ENCODE data around the gene PSTPIP2. TPM values are rescaled to one million over a fixed set of nuclear protein-coding genes. Genes with fewer than 3 reads are reported as not detected.

PSTPIP2 gene
- total and polyA plus RNA-seq, 2 donors (not counting 1 experiment from before 2014, with no cell fraction given), result 0.42 to 0.76 TPM

DNA sequence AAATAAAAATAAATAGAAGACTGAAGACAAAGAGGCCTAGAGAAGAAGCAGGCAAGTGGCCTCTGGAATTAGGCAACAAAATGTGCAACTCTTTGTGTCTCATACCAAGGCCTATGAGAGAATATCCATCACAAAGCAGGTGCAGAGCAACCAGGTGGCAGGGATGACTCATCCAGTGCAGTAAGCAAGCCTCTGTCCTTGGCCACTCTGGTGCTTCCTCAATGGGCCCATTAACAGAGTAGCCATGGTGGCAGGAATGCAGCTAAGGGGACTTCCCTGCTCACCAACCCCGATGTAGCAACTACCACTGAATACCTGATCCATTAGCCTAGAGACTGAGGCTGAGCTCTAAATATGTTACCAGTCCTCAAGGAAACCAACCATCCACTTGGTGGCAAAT lies 94.0 kb downstream of the PSTPIP2 start:
- DNase-seq (no peak), ATAC-seq (ENCODE audit: low read depth) (no peak)
- intact Hi-C loops (cut with micrococcal nuclease), result no loop called here
- ChIA-PET CTCF (no interaction called here), POLR2A (no interaction called here)
- no peak overlapping the region for H3K4me3 ChIP-seq (ENCODE audit: control extremely low read depth in 1 of 5, extremely low read depth in 1 of 5, insufficient read depth in 1 of 5, low read depth in 2 of 5, low read length in 4 of 5)
- no peaks in the 10 kb centered on the region for H3K79me2 ChIP-seq (ENCODE audit: control insufficient read depth, insufficient read depth, low read length)
- no peak overlapping the region for H3K4me3 Mint-ChIP-seq
- no peaks in the 10 kb centered on the region for H3K27me3 ChIP-seq (replicated peaks in 1 of 4; ENCODE audit: control extremely low read depth in 1 of 4, control insufficient read depth in 3 of 4, insufficient read depth in 4 of 4, low read length in 3 of 4)
- WGBS (ENCODE audit: insufficient coverage), result 100% methylated on average over 1 of the region's 1 CpG
- no peaks in the 10 kb centered on the region for H3K27me3 Mint-ChIP-seq
- H3K36me3 ChIP-seq (replicated peaks in 1 of 2; ENCODE audit: control extremely low read depth in 1 of 2, control insufficient read depth in 1 of 2, extremely low read depth in 1 of 2, insufficient read depth in 2 of 2, low read length in 1 of 2), result no peaks in the 10 kb centered on the region
- H3K4me1 Mint-ChIP-seq, result peaks cover 3% of the 10 kb centered on the region
- H3K27ac Mint-ChIP-seq, result no peak overlapping the region
- H3K9me3 Mint-ChIP-seq (ENCODE audit: insufficient read depth), result no peaks in the 10 kb centered on the region
- H3K4me1 ChIP-seq (ENCODE audit: control insufficient read depth in 2 of 2, insufficient read depth in 2 of 2, low read length in 2 of 2), result no peaks in the 10 kb centered on the region
- H3K9ac ChIP-seq (ENCODE audit: low read length), result no peak overlapping the region
- no peaks in the 10 kb centered on the region for H3K9me3 ChIP-seq (ENCODE audit: control extremely low read depth in 1 of 3, control insufficient read depth in 2 of 3, insufficient read depth in 1 of 3, low read length in 2 of 3)
- TF ChIP-seq EZH2 (IDR thresholded peaks at IDR 0.05; ENCODE audit: borderline replicate concordance, insufficient read depth, low read depth, low read length, poor library complexity, severe bottlenecking) (no peak), CTCF (IDR thresholded peaks at IDR 0.05) (no peak)
- no peak overlapping the region for H3K4me2 ChIP-seq (replicated peaks; ENCODE audit: low read depth, low read length, poor library complexity, severe bottlenecking)
- H2AFZ ChIP-seq (ENCODE audit: insufficient read depth, low read depth, low read length, poor library complexity, severe bottlenecking), result no peak overlapping the region
- no peak overlapping the region for H3K27ac ChIP-seq (ENCODE audit: low read length in 2 of 2)
- no peaks in the 10 kb centered on the region for H4K20me1 ChIP-seq (ENCODE audit: control insufficient read depth, insufficient read depth, low read length, poor library complexity, severe bottlenecking)

GRCh38 chr18:45976974-45977373 lies 95.1 kb downstream of the PSTPIP2 start:
- H3K27me3 Mint-ChIP-seq, result no peaks in the 10 kb centered on the region
- ATAC-seq (ENCODE audit: low read depth) (no peak), DNase-seq (no peak)
- no peak overlapping the region for H3K4me3 Mint-ChIP-seq
- ChIA-PET POLR2A (no interaction called here), CTCF (interaction anchor here (1.6 to 1.8 kb wide), 2 partner anchors 96 to 312 kb away, joined by 3 to 7 read pairs; no protein-coding TSS in a partner anchor)
- H3K36me3 ChIP-seq (replicated peaks in 1 of 2; ENCODE audit: control extremely low read depth in 1 of 2, control insufficient read depth in 1 of 2, extremely low read depth in 1 of 2, insufficient read depth in 2 of 2, low read length in 1 of 2), result no peaks in the 10 kb centered on the region
- no peaks in the 10 kb centered on the region for H3K27me3 ChIP-seq (replicated peaks in 1 of 4; ENCODE audit: control extremely low read depth in 1 of 4, control insufficient read depth in 3 of 4, insufficient read depth in 4 of 4, low read length in 3 of 4)
- H3K9me3 Mint-ChIP-seq (ENCODE audit: insufficient read depth), result no peaks in the 10 kb centered on the region
- H4K20me1 ChIP-seq (ENCODE audit: control insufficient read depth, insufficient read depth, low read length, poor library complexity, severe bottlenecking), result no peaks in the 10 kb centered on the region
- no peak overlapping the region for H3K4me3 ChIP-seq (ENCODE audit: control extremely low read depth in 1 of 5, extremely low read depth in 1 of 5, insufficient read depth in 1 of 5, low read depth in 2 of 5, low read length in 4 of 5)
- no peak for TF ChIP-seq EZH2 (IDR thresholded peaks at IDR 0.05; ENCODE audit: borderline replicate concordance, insufficient read depth, low read depth, low read length, poor library complexity, severe bottlenecking)
- no peak for TF ChIP-seq CTCF (IDR thresholded peaks at IDR 0.05)
- H3K9ac ChIP-seq (ENCODE audit: low read length), result no peak overlapping the region
- H2AFZ ChIP-seq (ENCODE audit: insufficient read depth, low read depth, low read length, poor library complexity, severe bottlenecking), result no peak overlapping the region
- 96% methylated on average over 3 of the region's 5 CpGs for WGBS (ENCODE audit: insufficient coverage)
- no peak overlapping the region for H3K27ac ChIP-seq (ENCODE audit: low read length in 2 of 2)
- no peaks in the 10 kb centered on the region for H3K9me3 ChIP-seq (ENCODE audit: control extremely low read depth in 1 of 3, control insufficient read depth in 2 of 3, insufficient read depth in 1 of 3, low read length in 2 of 3)
- H3K4me1 ChIP-seq (ENCODE audit: control insufficient read depth in 2 of 2, insufficient read depth in 2 of 2, low read length in 2 of 2), result no peaks in the 10 kb centered on the region
- no peak overlapping the region for H3K27ac Mint-ChIP-seq
- no peaks in the 10 kb centered on the region for H3K79me2 ChIP-seq (ENCODE audit: control insufficient read depth, insufficient read depth, low read length)
- H3K4me1 Mint-ChIP-seq, result peaks cover 3% of the 10 kb centered on the region
- H3K4me2 ChIP-seq (replicated peaks; ENCODE audit: low read depth, low read length, poor library complexity, severe bottlenecking), result no peak overlapping the region
- intact Hi-C loops (cut with micrococcal nuclease), result no loop called here

Measured in B cell (primary cell).